Fibroblast of villous mesenchyme (primary cell): Measurements from ENCODE around the gene CAMK2D. TPM values are rescaled to one million over a fixed set of nuclear protein-coding genes. Genes with fewer than 3 reads are reported as not detected.
A peak's percentile ranks its signal among the peaks of the same experiment; 100 is the strongest.

Source experiments
- DNase-seq: peaks from one replicate; pipeline ENCODE4 v3.0.0-alpha.2; 2010; ENCODE audit warnings: low read depth
- H3K4me3 ChIP-seq: 2 replicates; pipeline ENCODE4 v1.5.1; 2011; ENCODE audit warnings: low read depth, mild to moderate bottlenecking, low read length
- total RNA-seq: library from RNA; depleted of rRNA; stranded (reverse); fragments of >200 nt; gene quantifications from 2 replicates; pipeline ENCODE4 v1.2.3, GENCODE V29; 2012
- TF ChIP-seq, protein P1 (sequence below): IDR thresholded peaks from 2 replicates; pipeline ENCODE4 v1.5.1; 2012; ENCODE audit warnings: low read depth, mild to moderate bottlenecking, low read length; ENCODE audit not compliant: insufficient read depth

The CAMK2D gene
- total RNA-seq, 1 donor, result 161 TPM

- TF ChIP-seq, protein P1, sequence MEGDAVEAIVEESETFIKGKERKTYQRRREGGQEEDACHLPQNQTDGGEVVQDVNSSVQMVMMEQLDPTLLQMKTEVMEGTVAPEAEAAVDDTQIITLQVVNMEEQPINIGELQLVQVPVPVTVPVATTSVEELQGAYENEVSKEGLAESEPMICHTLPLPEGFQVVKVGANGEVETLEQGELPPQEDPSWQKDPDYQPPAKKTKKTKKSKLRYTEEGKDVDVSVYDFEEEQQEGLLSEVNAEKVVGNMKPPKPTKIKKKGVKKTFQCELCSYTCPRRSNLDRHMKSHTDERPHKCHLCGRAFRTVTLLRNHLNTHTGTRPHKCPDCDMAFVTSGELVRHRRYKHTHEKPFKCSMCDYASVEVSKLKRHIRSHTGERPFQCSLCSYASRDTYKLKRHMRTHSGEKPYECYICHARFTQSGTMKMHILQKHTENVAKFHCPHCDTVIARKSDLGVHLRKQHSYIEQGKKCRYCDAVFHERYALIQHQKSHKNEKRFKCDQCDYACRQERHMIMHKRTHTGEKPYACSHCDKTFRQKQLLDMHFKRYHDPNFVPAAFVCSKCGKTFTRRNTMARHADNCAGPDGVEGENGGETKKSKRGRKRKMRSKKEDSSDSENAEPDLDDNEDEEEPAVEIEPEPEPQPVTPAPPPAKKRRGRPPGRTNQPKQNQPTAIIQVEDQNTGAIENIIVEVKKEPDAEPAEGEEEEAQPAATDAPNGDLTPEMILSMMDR, result no peak
- no peak for DNase-seq
- no peak overlapping the region for H3K4me3 ChIP-seq
Measured at GRCh38 chr4:113502906-113503305, 258.6 kb downstream of the CAMK2D start.

DNA sequence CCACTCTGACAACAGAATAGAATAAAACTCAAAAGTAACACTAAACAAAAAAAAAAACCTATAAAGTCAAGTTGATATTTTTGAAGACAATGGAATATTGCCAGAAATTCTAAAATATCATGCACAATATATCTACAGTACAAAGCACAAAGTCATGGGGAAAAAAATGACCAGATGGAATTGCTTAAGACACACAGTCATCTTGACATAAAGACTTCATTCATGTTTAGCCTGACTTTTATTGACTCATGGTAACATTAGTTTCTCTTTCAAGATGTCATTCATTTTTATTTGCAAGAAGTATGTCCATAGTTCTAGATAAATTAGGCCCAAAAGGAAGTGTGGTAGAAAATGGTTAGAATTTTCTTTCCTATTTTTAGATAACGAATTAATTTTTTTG is 259.1 kb downstream of the CAMK2D start:
- no peak overlapping the region for H3K4me3 ChIP-seq
- peak; percentile 50 for DNase-seq
- TF ChIP-seq, protein P1, result no peak

DNA sequence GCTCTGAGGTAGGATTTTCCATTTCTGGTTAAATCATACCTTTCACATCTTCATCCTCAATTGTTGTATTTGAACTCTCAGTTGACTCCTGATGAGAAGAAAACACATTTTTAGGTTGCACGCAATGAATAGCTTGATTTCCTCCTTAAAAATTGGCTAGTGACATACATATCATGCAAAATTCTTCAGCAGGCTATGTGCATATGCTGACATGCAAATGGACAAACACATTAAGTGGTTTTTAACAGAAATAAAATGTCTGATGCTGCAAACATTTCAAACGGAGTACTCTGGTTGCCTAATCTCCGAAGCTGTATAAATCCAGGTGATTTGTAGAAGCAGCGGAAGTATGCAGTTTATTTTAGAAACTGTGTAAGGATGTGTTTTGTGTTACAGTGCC is 261.1 kb downstream of the CAMK2D start:
- no peak overlapping the region for H3K4me3 ChIP-seq
- TF ChIP-seq, protein P1, result no peak
- DNase-seq, result no peak

DNA sequence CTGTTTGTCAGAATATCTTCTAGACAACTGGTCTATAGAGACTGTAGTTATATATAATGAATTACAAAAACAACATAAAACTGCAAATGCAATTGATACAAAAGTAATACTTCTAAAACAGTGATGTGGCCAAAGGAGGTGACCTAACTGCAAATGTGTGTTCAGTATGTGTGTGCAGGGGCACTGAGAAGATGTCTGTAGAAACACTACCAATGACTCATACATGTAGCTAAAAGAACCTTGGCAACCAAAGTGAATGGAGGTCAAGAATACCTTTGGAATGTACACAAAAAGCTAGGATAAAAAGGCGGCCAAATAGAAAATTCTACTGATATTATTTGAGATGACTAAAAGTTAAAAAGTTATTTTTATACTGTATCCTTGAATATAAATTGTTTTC is 261.8 kb downstream of the CAMK2D start:
- H3K4me3 ChIP-seq, result no peak overlapping the region
- peak; percentile 46 for DNase-seq
- TF ChIP-seq, protein P1, result no peak

GRCh38 chr4:113499166-113499565 is 262.4 kb downstream of the CAMK2D start:
- H3K4me3 ChIP-seq, result no peak overlapping the region
- TF ChIP-seq, protein P1, result no peak
- DNase-seq, result no peak

DNA sequence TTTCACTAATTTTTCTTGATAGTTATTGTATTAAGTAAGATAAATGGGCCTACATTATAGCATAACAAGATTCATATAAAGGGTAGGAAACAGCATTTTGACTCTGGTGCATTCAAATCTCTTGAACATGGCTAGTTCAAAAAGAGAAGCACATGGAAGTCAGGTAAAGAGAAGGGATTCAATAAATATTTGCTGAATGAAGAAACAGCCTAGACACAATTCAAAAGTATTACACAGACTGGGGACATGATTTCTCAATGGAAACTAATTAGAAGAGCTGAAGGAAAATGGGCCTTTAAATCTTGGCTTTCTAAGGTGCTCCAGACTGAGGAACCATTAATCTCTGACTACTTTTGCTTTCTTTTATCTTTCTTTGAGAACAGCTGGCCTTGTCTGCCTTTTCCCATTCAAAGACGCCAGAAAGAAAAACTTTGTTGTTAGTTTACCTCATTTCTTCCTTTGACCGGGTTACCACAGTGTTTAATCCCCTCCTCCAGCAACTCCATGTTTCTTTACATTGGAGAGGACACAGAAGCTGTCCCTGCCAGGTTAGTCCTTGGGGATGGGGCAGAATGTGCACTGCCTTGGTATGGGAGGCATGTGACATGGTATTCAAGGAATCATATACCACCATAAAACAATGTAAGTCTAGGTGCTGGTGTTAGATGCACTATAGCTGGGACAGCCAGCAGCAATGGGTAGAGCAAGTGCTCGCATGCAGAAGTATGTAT is 264.2 kb downstream of the CAMK2D start:
- TF ChIP-seq, protein P1, result no peak
- DNase-seq, result no peak
- H3K4me3 ChIP-seq, result no peak overlapping the region

GRCh38 chr4:113496698-113497097 is 264.8 kb downstream of the CAMK2D start:
- TF ChIP-seq, protein P1, result no peak
- H3K4me3 ChIP-seq, result no peak overlapping the region
- DNase-seq, result no peak
